Mucosa of stomach (tissue), 1 donor: ENCODE results near the gene BMP6.

Source experiments
- H3K27me3 ChIP-seq: one replicate; pipeline ENCODE4 v1.7.0; 2013; ENCODE audit warnings: mild to moderate bottlenecking, low read length; ENCODE audit not compliant: control insufficient read depth, insufficient read depth
- H3K36me3 ChIP-seq: one replicate; pipeline ENCODE4 v1.7.0; 2013; ENCODE audit warnings: low read length; ENCODE audit not compliant: control insufficient read depth, insufficient read depth
- H3K4me1 ChIP-seq: one replicate; pipeline ENCODE4 v1.7.0; 2013; ENCODE audit warnings: mild to moderate bottlenecking, low read length; ENCODE audit not compliant: control insufficient read depth, insufficient read depth
- H3K4me3 ChIP-seq: one replicate; pipeline ENCODE4 v1.7.0; 2013; ENCODE audit warnings: low read length
- H3K9ac ChIP-seq: one replicate; pipeline ENCODE4 v1.7.0; 2013; ENCODE audit warnings: mild to moderate bottlenecking, low read length, moderate library complexity
- H3K9me3 ChIP-seq: one replicate; pipeline ENCODE4 v1.7.0; 2013; ENCODE audit warnings: mild to moderate bottlenecking, low read length, moderate library complexity; ENCODE audit not compliant: control insufficient read depth
- donor health status: Pancreatic carcinoma.

The BMP6 gene

DNA sequence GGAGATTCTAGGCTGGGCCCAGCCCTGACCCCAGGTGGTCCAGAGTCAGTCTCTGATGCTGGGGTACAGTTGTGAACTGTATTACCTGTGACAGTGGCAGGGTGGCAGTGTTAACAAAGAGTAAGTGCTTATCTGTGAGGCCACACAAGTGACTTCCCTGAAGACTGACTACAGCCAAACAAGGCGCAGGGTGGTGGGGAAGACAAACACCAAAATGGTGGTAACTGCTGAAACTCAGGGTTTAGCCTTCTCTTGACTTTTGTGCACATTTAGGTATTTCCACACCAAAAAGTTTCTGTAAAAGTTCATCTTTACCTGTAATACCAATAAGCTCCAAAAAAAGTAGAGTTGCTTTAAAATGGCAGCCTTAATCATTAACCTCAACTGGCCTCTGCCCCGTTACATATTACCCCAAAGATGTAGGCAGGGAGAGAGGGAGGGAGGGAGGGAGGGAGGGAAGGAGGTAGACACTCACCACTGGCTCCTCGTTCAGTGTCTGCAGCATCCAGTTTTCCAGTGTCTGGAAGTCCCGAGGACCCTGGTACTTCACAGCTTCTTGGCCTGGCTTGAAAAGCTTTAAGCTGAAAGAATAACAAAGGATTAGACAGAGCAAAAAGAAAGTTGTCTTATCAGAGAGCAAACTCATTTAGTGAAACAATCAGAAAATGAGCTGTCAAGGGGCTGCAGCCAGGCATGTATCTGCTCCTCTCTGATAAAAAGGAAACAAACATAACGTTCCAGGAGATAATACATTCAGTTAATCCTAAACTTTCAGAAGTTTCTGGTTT, 173.4 kb downstream of the BMP6 start:
- Histone ChIP-seq H3K4me3 (no peak overlapping the region), H3K36me3 (peaks cover 12% of the 10 kb centered on the region), H3K9me3 (no peaks in the 10 kb centered on the region), H3K4me1 (peaks cover 5% of the 10 kb centered on the region), H3K27me3 (no peaks in the 10 kb centered on the region), H3K9ac (no peak overlapping the region)

DNA sequence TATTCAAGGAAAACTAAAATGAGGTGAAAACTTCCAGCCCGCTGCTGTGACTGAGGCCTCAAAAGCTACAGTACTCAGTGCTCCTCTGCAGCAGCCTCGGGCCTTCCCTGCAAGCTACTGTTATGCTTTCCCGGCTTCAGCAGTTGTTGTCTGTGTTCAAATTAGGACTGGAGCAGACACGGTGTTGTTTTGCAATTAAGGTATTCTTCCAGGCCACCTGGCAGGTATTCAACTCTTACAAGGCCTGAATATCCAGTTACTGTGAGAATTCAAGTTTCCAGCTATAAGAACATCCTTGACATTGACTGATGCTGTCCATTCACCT, 174.0 kb downstream of the BMP6 start:
- H3K36me3 ChIP-seq, result peaks cover 12% of the 10 kb centered on the region
- H3K9me3 ChIP-seq, result no peaks in the 10 kb centered on the region
- no peaks in the 10 kb centered on the region for H3K27me3 ChIP-seq
- H3K4me3 ChIP-seq, result no peak overlapping the region
- H3K9ac ChIP-seq, result no peak overlapping the region
- H3K4me1 ChIP-seq, result peaks cover 5% of the 10 kb centered on the region

DNA sequence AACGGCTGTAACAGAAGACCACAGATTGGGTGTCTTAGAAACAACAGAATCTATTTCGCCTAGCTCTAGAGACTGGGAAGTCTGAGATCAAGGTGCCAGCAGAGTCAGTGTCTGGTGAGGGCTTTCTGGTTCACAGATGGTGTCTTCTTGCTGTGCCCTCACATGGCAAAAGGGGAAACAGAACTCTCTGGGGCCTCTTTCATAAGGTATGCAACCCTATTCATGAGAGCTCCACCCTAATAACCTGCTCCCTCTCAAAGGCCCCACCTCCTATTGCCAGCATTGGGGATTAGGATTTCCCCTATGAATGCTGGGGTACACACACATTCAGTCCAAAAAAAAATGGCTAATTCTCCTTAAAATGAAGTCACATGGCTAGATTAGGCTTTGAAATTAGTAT, 174.7 kb downstream of the BMP6 start:
- no peak overlapping the region for H3K4me3 ChIP-seq
- no peaks in the 10 kb centered on the region for H3K9me3 ChIP-seq
- H3K9ac ChIP-seq, result no peak overlapping the region
- H3K4me1 ChIP-seq, result peaks cover 5% of the 10 kb centered on the region
- H3K36me3 ChIP-seq, result peaks cover 12% of the 10 kb centered on the region
- H3K27me3 ChIP-seq, result no peaks in the 10 kb centered on the region

DNA sequence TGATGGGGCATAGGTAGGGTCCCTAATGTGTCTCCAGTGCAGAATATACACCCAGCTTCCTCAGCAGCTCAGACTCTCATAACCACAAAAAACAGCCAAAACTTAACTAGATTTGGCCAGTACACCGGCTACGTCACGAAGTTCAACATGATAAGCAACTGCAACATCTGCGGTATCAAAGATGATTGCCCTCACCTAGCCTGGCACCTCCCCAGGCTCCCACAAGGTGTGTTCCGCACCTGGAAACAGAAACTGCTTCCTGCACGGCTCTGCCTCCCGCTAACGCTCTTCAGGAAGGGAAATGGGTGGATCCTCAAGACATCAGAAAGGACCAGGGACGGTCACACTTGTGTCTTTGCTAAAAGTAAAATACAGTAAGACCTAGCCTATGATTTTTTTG, 175.2 kb downstream of the BMP6 start:
- Histone ChIP-seq H3K4me1 (peaks cover 5% of the 10 kb centered on the region), H3K4me3 (no peak overlapping the region), H3K36me3 (peaks cover 12% of the 10 kb centered on the region), H3K9me3 (no peaks in the 10 kb centered on the region), H3K27me3 (no peaks in the 10 kb centered on the region), H3K9ac (no peak overlapping the region)

DNA sequence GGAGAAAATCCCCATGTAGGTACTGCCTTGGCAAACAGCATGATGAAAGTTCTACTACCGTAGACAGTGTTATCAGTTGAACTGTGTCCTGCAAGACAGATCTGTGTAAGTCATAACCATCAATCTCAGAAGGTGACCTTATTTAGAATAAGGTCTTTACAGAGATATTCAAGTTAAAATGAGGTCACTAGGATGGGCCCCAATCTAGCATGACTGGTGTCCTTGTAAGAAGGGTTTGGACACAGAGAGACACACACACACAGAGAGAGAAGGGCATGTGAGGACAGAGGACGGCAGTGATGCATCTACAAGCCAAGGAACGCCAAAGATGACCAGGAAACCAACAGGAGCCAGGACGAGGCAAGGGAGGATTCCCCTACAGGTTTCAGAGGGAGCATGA, 175.9 kb downstream of the BMP6 start:
- no peaks in the 10 kb centered on the region for H3K27me3 ChIP-seq
- peaks cover 5% of the 10 kb centered on the region for H3K4me1 ChIP-seq
- no peaks in the 10 kb centered on the region for H3K9me3 ChIP-seq
- no peak overlapping the region for H3K9ac ChIP-seq
- H3K4me3 ChIP-seq, result no peak overlapping the region
- H3K36me3 ChIP-seq, result peaks cover 12% of the 10 kb centered on the region

DNA sequence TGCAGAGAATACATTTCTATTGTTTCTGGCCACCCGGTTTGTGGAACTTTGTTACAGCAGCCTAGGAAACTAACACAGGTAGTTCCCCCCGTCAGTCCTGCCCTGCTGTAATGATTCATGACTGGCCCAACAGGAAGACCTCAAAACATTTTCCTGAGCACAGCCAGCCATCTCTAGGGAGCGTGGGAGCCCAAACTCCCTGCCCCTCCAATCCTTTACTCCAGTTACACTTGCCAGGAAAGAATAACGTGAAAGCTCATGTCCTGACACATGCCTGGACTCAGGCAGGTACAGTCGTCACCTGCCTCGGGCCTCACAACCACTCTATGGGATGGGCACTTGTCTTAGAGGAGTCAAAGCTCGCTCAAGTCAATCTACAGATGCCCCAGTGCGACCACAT, 176.3 kb downstream of the BMP6 start:
- H3K27me3 ChIP-seq, result no peaks in the 10 kb centered on the region
- H3K4me1 ChIP-seq, result peaks cover 7% of the 10 kb centered on the region
- H3K9ac ChIP-seq, result no peak overlapping the region
- peaks cover 12% of the 10 kb centered on the region for H3K36me3 ChIP-seq
- H3K9me3 ChIP-seq, result no peaks in the 10 kb centered on the region
- H3K4me3 ChIP-seq, result no peak overlapping the region

DNA sequence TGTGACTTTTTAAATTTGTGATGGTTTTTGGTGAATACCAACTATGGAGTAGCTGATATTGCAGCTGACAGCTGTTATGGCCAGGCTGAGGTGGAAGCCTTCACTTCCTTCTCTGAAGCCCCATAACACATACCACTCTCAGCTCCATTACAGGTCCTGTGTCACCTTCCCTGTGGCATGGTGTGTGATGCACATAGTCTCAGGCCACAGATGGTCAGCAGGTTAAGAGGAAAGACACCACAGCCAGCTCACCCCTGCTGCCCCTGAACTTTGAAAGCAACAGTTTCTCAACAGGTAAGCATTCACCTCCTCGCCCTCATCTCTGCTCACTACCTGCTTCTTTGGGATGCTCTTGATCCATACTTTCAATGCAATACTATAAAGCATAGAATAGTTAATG, 177.0 kb downstream of the BMP6 start:
- peaks cover 13% of the 10 kb centered on the region for H3K4me1 ChIP-seq
- no peaks in the 10 kb centered on the region for H3K9me3 ChIP-seq
- H3K36me3 ChIP-seq, result peaks cover 12% of the 10 kb centered on the region
- H3K4me3 ChIP-seq, result no peak overlapping the region
- H3K9ac ChIP-seq, result no peak overlapping the region
- no peaks in the 10 kb centered on the region for H3K27me3 ChIP-seq

DNA sequence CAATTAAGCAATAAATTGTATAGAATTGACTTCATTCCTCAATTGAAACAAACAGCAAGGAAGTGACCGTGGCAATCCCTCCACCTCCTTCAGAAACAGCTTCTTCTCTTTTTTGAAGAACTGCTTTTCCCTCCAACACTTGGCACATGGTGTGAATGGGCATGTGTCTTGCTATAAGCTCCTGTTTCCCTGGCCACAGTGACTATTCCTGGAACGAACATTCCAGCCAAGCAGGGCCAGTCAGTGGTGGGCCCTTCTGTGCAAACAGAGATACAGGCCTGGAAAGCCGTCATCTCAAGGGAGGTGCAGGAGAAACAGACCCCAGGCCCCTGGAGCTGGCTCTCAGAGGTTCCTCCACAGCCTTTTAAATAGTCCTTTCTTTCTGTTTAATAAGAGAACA, 177.8 kb downstream of the BMP6 start:
- peaks cover 12% of the 10 kb centered on the region for H3K36me3 ChIP-seq
- peaks cover 21% of the 10 kb centered on the region for H3K4me1 ChIP-seq
- no peak overlapping the region for H3K9ac ChIP-seq

DNA sequence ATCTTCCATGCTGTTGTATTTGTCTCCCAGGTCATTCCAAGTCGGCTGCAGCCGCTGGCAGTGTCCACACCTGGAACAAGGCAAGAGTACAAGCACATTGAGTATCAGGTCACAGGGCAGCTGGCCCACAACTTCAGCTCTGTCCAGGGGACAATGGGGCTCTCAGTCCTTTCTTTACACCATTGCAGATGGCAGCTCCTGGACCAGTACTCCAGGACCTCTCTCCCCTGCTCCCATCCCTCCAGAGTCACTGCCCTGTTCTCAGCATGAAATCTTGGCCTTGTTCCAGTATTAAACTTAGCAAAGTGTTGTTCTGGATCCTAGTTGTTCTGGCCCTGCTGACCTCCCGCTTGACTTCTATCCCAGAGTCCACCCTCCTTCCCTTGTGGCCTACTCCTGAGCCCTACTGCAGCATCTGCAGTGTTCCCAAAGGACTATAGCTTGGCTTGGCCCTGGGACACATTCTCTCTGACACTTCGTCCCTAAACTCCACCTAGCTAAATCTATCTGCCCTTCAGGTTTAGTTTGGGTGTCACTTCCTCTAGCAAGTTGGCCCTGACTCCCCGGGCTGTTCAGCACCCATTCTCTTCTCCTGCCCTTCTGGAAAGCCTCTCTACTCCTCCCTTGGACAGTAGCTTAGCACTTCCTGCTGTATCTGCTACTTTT, 178.9 kb downstream of the BMP6 start:
- H3K36me3 ChIP-seq, result peaks cover 12% of the 10 kb centered on the region
- H3K9me3 ChIP-seq, result no peaks in the 10 kb centered on the region
- no peak overlapping the region for H3K9ac ChIP-seq
- no peaks in the 10 kb centered on the region for H3K27me3 ChIP-seq
- H3K4me1 ChIP-seq, result peaks cover 31% of the 10 kb centered on the region
- H3K4me3 ChIP-seq, result no peak overlapping the region

More for the DNA sequence above, 177.8 kb downstream of the BMP6 start:
- H3K27me3 ChIP-seq, result no peaks in the 10 kb centered on the region
- no peak overlapping the region for H3K4me3 ChIP-seq
- H3K9me3 ChIP-seq, result no peaks in the 10 kb centered on the region

DNA sequence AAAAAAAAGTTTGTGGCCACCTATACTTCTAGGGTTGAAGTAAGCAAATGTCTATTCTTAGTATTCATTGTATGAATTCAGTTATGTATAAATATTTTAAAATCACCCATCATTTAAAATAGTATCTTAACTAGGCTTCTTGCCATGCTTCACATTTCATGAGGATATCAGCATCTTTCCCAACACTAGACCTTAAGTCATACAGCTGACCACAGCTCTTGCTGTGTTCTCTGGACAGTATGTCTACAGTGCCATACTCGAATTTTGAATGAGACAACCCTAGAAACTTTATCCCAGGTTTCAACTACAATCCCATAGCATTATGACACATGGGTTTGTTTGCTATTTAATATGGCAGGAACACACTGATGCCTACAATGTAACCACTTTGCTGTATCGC, 179.5 kb downstream of the BMP6 start:
- Histone ChIP-seq H3K27me3 (no peaks in the 10 kb centered on the region), H3K4me3 (no peak overlapping the region), H3K36me3 (peaks cover 12% of the 10 kb centered on the region), H3K9me3 (no peaks in the 10 kb centered on the region), H3K9ac (no peak overlapping the region), H3K4me1 (peaks cover 31% of the 10 kb centered on the region)

DNA sequence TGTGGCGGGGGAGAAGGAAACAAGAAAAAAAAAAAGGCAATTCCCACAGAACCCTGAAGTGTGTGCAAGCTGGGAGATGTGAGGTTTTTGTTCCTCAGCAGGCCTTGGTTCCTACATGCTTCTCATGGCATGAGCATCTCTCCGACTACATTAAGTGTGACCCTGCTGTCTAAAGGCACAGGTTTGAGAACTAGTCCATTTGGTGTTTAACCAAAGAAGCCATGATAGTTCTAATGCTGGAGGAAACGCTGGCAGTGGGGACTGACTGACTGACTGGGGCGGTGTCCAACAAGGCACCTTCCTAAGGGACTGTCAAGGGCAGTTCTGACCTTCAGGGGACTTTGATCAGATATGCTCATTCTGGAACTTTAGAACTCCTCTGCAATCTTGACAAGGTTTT, 180.8 kb downstream of the BMP6 start:
- H3K27me3 ChIP-seq, result no peaks in the 10 kb centered on the region
- no peaks in the 10 kb centered on the region for H3K9me3 ChIP-seq
- H3K4me1 ChIP-seq, result peaks cover 26% of the 10 kb centered on the region
- H3K36me3 ChIP-seq, result peaks cover 12% of the 10 kb centered on the region
- H3K9ac ChIP-seq, result no peak overlapping the region
- no peak overlapping the region for H3K4me3 ChIP-seq

DNA sequence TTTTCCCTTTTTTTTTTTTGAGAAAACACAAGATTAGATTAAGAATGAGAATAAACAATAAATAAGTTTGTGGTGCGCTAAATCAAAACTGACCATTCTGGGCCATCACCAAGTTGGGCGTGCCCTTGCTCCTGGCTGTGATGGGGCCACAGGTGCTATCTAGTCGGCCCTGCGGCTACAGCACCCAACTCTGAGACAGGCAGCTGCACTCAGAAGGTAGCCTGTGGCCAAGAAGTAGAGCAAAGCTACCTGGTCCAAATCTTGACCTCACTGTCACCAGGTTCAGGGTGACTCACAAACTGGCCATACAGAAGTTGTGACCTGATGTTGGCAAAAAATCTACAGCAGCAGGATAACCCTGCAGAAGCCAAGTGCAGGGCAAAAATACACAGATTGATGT, 181.3 kb downstream of the BMP6 start:
- H3K27me3 ChIP-seq, result no peaks in the 10 kb centered on the region
- no peaks in the 10 kb centered on the region for H3K9me3 ChIP-seq
- no peak overlapping the region for H3K9ac ChIP-seq
- peaks cover 11% of the 10 kb centered on the region for H3K36me3 ChIP-seq
- peaks cover 26% of the 10 kb centered on the region for H3K4me1 ChIP-seq
- H3K4me3 ChIP-seq, result no peak overlapping the region
